Measurements from ENCODE around the gene NAT9.
A peak's percentile ranks its signal among the peaks of the same experiment; 100 is the strongest.

NAT9 gene

DNA sequence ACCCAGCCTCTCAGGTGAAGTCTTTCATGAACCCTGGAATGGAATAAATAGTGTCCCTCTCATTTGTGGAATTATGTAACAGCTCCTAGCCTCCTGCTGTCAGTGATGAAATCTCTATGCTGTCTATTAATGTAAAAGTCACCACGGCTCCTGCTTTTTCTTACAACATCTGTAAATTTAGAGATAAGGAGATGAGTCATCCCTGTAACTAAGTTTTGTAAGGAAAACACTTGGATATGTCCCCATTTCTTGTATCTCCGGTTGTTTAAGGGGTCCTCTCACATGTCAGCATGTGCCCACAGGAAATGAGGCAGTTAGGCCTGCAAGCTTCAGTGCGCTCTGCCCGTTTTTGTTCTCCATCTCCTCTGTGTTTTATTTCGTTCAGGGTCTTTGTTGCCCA, 2.8 kb upstream of the NAT9 start:
- DNase-seq, result no peak

GRCh38 chr17:74777901-74778515, 1.9 kb upstream of the NAT9 start:
- DNase-seq, result no peak

DNA sequence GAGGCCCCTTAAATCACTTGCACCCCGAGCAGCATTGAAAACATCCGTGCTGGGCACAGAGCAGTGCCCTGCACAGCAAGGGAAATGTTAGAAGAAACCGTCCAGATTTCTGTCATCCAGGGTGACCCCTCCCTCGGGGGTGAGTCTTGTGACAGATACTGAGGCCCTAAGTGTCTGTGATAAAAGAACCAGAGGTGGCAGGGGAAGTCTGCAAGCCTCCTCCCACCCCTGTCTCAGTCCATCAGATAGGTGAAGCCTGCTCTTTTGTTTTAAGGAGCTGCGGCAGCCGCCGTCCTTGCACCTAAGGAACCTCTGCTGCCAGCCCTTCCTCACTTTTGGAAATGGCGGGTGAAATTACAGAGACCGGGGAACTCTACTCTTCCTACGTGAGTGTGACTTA, 845 bp upstream of the NAT9 start:
- DNase-seq, result peak; percentile 72

DNA sequence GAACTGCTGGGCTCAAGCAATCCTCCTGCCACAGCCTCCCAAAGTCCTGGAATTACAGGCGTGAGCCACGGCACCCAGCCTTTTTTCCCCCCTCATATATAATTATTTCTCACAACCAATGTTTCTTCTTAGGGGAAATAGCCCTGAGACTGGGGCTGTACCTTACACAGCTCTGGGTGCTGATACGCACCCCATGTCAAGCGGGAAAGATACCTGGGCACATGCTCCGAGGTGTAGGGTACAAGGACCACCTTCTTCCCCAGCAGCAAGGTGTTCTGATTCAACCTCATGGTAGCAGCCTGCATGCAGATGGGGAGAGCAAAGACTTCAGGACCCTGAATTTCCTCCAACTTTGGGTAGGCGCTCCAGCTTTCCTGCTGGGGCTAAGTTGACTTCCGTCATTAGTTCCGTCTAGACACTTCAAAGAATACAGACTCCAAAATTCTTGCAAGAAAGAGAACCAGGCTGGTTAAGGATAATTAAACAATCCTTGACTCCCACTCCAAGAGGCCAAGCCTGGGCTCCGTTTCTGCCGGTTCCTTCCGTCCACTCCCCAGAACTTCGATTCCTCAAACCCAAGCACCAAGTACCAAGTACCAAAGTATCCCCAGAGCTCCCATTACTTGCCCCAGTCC, 619 bp downstream of the NAT9 start:
- no peak for DNase-seq

DNA sequence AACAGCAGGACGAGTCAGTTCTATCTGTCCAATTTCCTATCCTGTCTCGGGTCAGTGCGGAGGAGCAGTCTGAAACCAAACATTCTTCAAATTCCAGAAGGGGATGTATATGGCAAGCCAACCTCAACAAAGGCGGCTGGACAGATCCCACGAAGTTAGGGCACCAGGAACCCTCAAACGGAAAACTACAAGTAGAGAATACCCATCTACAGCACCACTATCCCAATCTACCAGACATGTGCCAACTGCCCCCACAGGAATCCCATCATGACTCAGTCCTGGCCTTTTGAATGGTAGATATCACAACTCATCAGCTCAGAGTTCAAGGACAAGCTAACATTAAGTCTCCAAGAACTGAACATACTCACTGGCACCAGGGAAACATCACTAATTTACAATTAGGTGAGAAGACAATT, 2.3 kb downstream of the NAT9 start:
- DNase-seq, result no peak

DNA sequence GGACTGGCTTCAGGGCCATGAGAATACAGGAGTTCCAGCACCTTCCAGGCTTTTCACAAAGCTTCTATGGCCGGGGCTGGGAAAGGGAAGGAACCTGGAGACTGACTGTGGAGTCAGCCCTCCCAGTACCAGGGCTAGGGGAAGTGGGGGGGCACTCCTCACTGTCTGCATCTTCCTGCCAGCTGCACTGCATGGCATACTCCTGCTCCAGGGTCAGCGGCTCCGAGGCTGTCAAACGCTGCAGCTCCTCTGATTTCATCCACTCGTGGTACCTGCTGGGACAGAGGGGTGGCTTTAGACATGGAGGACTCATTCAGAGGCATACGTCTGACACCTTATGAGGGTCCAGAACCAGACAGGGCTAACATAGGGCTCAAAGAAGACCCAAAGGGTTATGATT, 2.7 kb downstream of the NAT9 start:
- DNase-seq, result no peak

GRCh38 chr17:74772053-74772452, 4.1 kb downstream of the NAT9 start:
- DNase-seq, result no peak

- DNase-seq, result no peak
These were observed 4.7 kb downstream of the NAT9 start for GRCh38 chr17:74771319-74771914.

GRCh38 chr17:74770498-74771318, 5.4 kb downstream of the NAT9 start:
- peak; percentile 73 for DNase-seq

- no peak for DNase-seq
These were observed 6.2 kb downstream of the NAT9 start for GRCh38 chr17:74769856-74770497.

DNA sequence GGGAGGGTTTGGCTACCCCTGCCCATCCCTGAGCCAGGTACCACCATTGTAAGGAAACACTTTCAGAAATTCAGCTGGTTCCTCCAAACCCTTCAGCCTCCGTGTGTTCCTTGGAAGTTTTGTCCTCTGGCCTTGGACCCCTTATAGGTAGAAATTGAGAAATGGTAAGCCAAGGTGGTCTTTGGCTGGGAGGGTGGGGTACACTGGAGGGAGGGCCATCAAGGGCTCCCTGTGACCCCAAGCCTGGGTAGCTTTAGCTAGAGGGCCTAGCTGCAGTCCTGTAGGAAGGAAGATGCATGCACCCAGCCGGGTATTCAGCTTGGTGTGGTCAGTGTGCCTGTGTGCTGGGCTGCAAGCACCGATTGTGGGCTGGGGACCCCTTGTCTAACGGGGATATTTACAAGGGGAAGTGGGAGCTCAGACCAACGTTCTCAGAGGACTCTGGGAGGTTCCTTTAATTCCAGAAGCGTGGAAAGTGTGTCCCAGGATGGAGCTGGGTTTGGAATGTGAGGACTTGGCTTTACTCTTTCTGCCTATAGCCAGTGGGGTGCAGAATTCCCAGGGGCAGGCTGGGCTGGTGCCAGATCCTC, 6.8 kb downstream of the NAT9 start:
- DNase-seq, result no peak

DNA sequence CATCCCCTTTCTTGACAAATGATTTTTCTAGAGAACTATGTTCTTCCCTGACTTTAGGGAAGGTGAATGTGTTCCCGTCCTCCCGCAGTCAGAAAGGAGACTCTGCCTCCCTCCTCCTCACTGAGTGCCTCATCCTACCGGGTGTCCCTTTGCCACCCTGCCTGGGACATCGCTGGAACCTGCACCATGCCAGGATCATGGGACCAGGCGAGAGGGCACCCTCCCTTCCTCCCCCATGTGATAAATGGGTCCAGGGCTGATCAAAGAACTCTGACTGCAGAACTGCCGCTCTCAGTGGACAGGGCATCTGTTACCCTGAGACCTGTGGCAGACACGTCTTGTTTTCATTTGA, 7.4 kb downstream of the NAT9 start:
- DNase-seq, result no peak

GRCh38 chr17:74768069-74768762, 7.9 kb downstream of the NAT9 start:
- DNase-seq, result no peak

- no peak for DNase-seq
These were observed 9.0 kb downstream of the NAT9 start for GRCh38 chr17:74767111-74767516.

- DNase-seq, result no peak
These were observed 9.7 kb downstream of the NAT9 start for GRCh38 chr17:74766413-74766812.

GRCh38 chr17:74764751-74765286, 11.3 kb downstream of the NAT9 start:
- DNase-seq, result no peak

DNA sequence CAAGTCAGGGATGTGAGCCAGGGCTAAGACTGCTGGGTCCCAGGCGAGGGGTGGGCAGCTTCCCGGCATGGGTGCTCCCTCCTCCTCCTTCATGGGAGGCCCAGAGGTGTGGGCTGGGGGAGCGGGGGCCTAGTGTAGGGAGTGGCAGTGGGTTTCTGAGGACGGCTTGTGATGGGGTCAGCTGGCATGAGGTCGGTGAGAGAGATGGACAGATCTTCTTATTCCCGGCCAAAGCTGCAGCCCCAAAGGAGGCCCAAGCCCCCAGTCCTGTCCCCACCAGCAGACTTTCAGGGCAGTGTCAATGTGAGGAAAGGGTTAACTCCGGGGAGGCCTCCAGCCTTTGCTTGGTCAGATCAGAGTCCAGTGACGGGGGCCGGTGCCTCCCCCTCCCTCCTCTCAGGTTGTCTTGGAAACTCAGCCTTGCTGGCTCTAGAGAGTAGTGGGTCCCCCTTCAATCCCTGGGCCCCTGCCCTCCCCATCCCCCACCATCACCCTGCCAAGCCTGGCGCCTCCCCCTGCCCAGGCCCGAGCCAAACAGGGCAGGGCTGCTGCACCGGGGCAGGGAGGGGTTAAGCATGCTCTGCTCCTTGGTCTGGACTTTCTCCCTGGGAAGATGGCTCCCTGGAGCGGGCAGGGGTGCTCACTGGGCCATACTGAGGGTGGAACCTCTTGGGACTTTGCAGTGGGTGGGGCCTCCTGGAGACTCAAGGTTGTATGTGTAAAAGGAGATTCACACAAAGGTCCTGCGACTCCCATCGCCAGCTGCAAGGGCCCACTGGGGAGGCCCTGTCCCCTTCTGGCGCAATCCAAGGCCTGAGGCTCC, 12.4 kb downstream of the NAT9 start:
- DNase-seq, result no peak

- DNase-seq, result no peak
These were observed 14.2 kb downstream of the NAT9 start for GRCh38 chr17:74761931-74762330.

GRCh38 chr17:74761419-74761818, 14.7 kb downstream of the NAT9 start:
- DNase-seq, result no peak

DNA sequence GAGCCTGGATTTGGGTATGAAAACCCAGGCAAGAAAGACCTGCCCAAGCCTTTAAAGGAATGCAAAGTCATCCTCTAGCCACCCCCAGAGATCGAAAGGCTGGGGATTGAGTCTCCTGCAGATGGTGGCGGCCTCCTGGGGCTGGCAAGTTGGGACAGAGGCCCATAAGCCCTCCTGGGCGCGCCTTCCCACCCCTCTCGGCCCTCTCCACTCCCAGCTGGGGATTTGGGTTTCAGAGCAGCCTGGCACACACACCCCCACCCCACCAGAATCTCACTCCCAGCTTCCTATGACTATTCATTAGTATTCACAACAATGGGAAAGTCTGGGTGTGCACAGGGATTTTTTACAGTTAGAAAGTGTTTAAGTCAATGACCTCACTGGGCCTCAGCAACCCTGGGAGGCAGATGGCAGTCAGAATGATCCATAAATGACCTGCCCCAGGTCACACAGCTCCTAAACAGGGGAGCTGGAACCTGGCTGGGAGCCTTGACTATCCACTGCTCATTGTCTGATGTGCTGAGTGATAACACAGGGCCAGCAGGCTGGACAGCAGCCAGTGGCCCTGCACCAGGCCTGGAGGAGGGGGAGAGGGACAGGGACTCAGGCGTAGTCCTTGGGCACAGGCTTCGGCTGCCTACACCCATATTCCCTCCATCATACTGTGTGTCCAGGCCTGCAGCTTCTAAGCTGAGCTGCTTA, 15.6 kb downstream of the NAT9 start:
- no peak for DNase-seq

Data from hematopoietic multipotent progenitor cell treated with erythropoietin and hydrocortisone succinate and interleukin-3 and kit ligand, for 8 days (in vitro differentiated cells).